Heart left ventricle (tissue), 16 donors: ENCODE measurements around the gene ACSL4. TPM values are rescaled to one million over a fixed set of nuclear protein-coding genes. Genes with fewer than 3 reads are reported as not detected.

Experiments used
- ATAC-seq, 4 donors: fragments of 200-7000 bp; cut with Tn5 transposase; one replicate each; pipeline ENCODE4 v1.9.1; 2020 to 2022; ENCODE audit warnings: moderate library complexity in 4 of 4, mild to moderate bottlenecking in 3 of 4, moderate number of reproducible peaks in 1 of 4
- DNase-seq, 5 donors: peaks; one replicate each; pipeline ENCODE4 v3.0.0-alpha.2; 2020
- H3K27ac ChIP-seq, 12 donors: fragments of 200-600 bp; sonication (generic) in 4 of 12; one replicate each; pipeline versions ENCODE4 v1.5.0 to v1.8.0; 2016 to 2022; ENCODE audit warnings: mild to moderate bottlenecking in 2 of 12
- H3K27me3 ChIP-seq, 9 donors: fragments of 200-600 bp; sonication (generic) in 2 of 9; one replicate each; pipeline versions ENCODE4 v1.5.1 to v1.8.0; 2016 to 2022; ENCODE audit warnings: mild to moderate bottlenecking in 3 of 9
- H3K36me3 ChIP-seq, 9 donors: fragments of 200-600 bp; sonication (generic) in 2 of 9; one replicate each; pipeline versions ENCODE4 v1.5.0 to v1.8.0; 2018 to 2022; ENCODE audit warnings: mild to moderate bottlenecking in 2 of 9
- H3K4me1 ChIP-seq, 12 donors: fragments of 200-600 bp; sonication (generic) in 4 of 12; one replicate each; pipeline versions ENCODE4 v1.5.0 to v1.8.0; 2016 to 2022; ENCODE audit warnings: mild to moderate bottlenecking in 3 of 12
- H3K4me3 ChIP-seq, 12 donors: fragments of 200-600 bp; sonication (generic) in 4 of 12; one replicate each; pipeline versions ENCODE4 v1.5.0 to v1.8.0; 2017 to 2022; ENCODE audit warnings: mild to moderate bottlenecking in 9 of 12, moderate library complexity in 4 of 12
- H3K9me3 ChIP-seq, 12 donors: fragments of 200-600 bp; sonication (generic) in 4 of 12; one replicate each; pipeline versions ENCODE4 v1.5.0 to v1.8.0; 2016 to 2022; ENCODE audit warnings: mild to moderate bottlenecking in 1 of 12
- CTCF ChIP-seq, 12 donors: fragments of 200-600 bp; sonication (generic) in 4 of 12; IDR thresholded peaks; one replicate each; pipeline versions ENCODE4 v1.5.0 to v1.8.0; 2018 to 2022; ENCODE audit warnings: antibody characterized with exemption in 12 of 12, mild to moderate bottlenecking in 5 of 12
- POLR2A ChIP-seq, 2 donors: fragments of 450-650 bp; IDR thresholded peaks; one replicate each; pipeline ENCODE4 v1.6.1; 2017; ENCODE audit warnings: antibody characterized with exemption in 2 of 2, mild to moderate bottlenecking in 2 of 2, moderate library complexity in 2 of 2
- WGBS, 4 donors: extraction: QIAGEN DNeasy Blood & Tissue Kit in 2 of 4; methylation state at CpG; one replicate each; pipeline versions ENCODE4 v1.1.5 to v1.1.7; 2013 to 2018; 5-methylcytosine and 5-hydroxymethylcytosine counted together
- intact Hi-C, 10 donors: fragments of 100-400 bp; cut with DNase I; formaldehyde crosslinking; loops; one replicate each; pipeline versions ENCODE4 v1.11.1 to v1.14.2; 2022
- polyA plus RNA-seq, 2 donors: library from polyadenylated mRNA; stranded (reverse); fragments of 200-250 nt; gene quantifications; one replicate each; pipeline ENCODE4 v1.2.3, GENCODE V29; 2013
- total RNA-seq, 9 donors: library from RNA; depleted of rRNA in 2 of 9; stranded (reverse); fragments of >200 nt in 2 of 9; fragmentation: NEBNext Ultra II Directional in 3 of 9; extraction: Animal tissue kit (Norgen Biotek cat#: 25700) in 3 of 9; gene quantifications; one replicate each; pipeline versions ENCODE4 v1.1.0 to v1.2.4, GENCODE V29; 2016 to 2023
- donor health status: ischemic (EF 13 %, LVEDD 7.1; RV severe dilation, severe dysfunction).
- donor health status: healthy with polysubstance abuse.
- donor health status: DM: no; HTN: yes; CAD: no.
- donor health status: DM: no; HTN: no; CAD: no.
- donor health status: ischemic (EF 25% LVEDD 6.9; RV normal size, moderate dysfunction).
- donor health status: ischemic (EF 25% LVEDD 5.7; RV mildly dilated, moderate dysfunction).
- donor health status: healthy.
- donor health status: DM: yes; HTN: yes; CAD: no.
- donor health status: ischemic (EF 35%, LVEDD 5.7; RV mildly dilated, moderate dysfunction).
- donor health status: nonischemic (EF 11% LVEDD 7.7; RV severe dilation, severe dysfunction).
- donor health status: DM: yes; HTN: yes; CAD: no.
- donor health status: PGD.
- donor health status: ischemic (EF 29% LVEDD 5.4; RV normal size, mild dysfunction).
- donor health status: nonischemic (EF 23%, LVEDD 6.1; RV moderate dilation, normal function).

Gene ACSL4
- total and polyA plus RNA-seq, 11 donors = 11.7 to 68.7 (median 54.9) TPM

GRCh38 chrX:109691277-109691676 is 41.8 kb downstream of the ACSL4 start:
- 66 to 90% (median 81%) methylated on average over 1 of the region's 1 CpG for WGBS, 4 donors
- intact Hi-C loops = no loop called here
- H3K36me3 ChIP-seq = no peaks in the 10 kb centered on the region
- no peak for DNase-seq
- no peak for TF ChIP-seq CTCF (IDR thresholded peaks at IDR 0.05)
- TF ChIP-seq POLR2A (IDR thresholded peaks at IDR 0.05) = no peak
- no peaks in the 10 kb centered on the region for H3K9me3 ChIP-seq
- no peak for ATAC-seq
- H3K27ac ChIP-seq = no peak overlapping the region
- peaks cover 0 to 10% (median 0%) of the 10 kb centered on the region in 9 donors for H3K27me3 ChIP-seq
- H3K4me1 ChIP-seq = peaks cover 0 to 7% (median 0%) of the 10 kb centered on the region in 12 donors
- H3K4me3 ChIP-seq = no peak overlapping the region

- peaks cover 0 to 7% (median 0%) of the 10 kb centered on the region in 12 donors for H3K4me1 ChIP-seq
- no peak for TF ChIP-seq CTCF (IDR thresholded peaks at IDR 0.05)
- no peak for TF ChIP-seq POLR2A (IDR thresholded peaks at IDR 0.05)
- intact Hi-C loops = no loop called here
- 96 to 100% (median 97%) methylated on average over 1 of the region's 1 CpG for WGBS, 4 donors
- H3K27ac ChIP-seq = no peak overlapping the region
- DNase-seq (no peak), ATAC-seq (no peak)
- H3K27me3 ChIP-seq = peaks cover 0 to 12% (median 0%) of the 10 kb centered on the region in 9 donors
- H3K4me3 ChIP-seq = no peak overlapping the region
- peaks cover 0 to 2% (median 0%) of the 10 kb centered on the region in 9 donors for H3K36me3 ChIP-seq
- no peaks in the 10 kb centered on the region for H3K9me3 ChIP-seq
Observed at GRCh38 chrX:109687903-109688302, 45.2 kb downstream of the ACSL4 start.

- Histone ChIP-seq H3K36me3 (peaks cover 0 to 17% (median 6%) of the 10 kb centered on the region in 9 donors), H3K4me3 (no peak overlapping the region), H3K27ac (no peak overlapping the region), H3K9me3 (no peaks in the 10 kb centered on the region), H3K27me3 (peaks cover 0 to 12% (median 0%) of the 10 kb centered on the region in 9 donors), H3K4me1 (peaks cover 0 to 3% (median 0%) of the 10 kb centered on the region in 12 donors)
- intact Hi-C loops = no loop called here
- DNase-seq = no peak
- TF ChIP-seq CTCF (IDR thresholded peaks at IDR 0.05) (no peak), POLR2A (IDR thresholded peaks at IDR 0.05) (no peak)
- no peak for ATAC-seq
- 83 to 96% (median 90%) methylated on average over 2 of the region's 2 CpGs for WGBS, 4 donors
Observed at GRCh38 chrX:109685656-109686078, 47.4 kb downstream of the ACSL4 start.

- Histone ChIP-seq H3K9me3 (no peaks in the 10 kb centered on the region), H3K27me3 (peaks cover 0 to 6% (median 0%) of the 10 kb centered on the region in 9 donors), H3K4me3 (no peak overlapping the region), H3K36me3 (peaks cover 0 to 24% (median 15%) of the 10 kb centered on the region in 9 donors), H3K27ac (no peak overlapping the region), H3K4me1 (peaks cover 0 to 9% (median 0%) of the 10 kb centered on the region in 12 donors)
- ATAC-seq (no peak), DNase-seq (no peak)
- TF ChIP-seq CTCF (IDR thresholded peaks at IDR 0.05) = no peak
- no peak for TF ChIP-seq POLR2A (IDR thresholded peaks at IDR 0.05)
- WGBS, 4 donors = 69 to 84% (median 75%) methylated on average over 1 of the region's 1 CpG
- intact Hi-C loops = no loop called here
Observed at GRCh38 chrX:109684136-109684535, 48.9 kb downstream of the ACSL4 start.
